ENCODE measurements around the gene AP2A2.

- TF ChIP-seq CTCF (conservative IDR thresholded peaks at IDR 0.05; ENCODE audit: low read depth, low read length) (no peak), RAD21 (IDR thresholded peaks at IDR 0.05; ENCODE audit: low read length) (no peak), POLR2A (IDR thresholded peaks at IDR 0.05; ENCODE audit: low read depth, low read length) (no peak), RFX5 (IDR thresholded peaks at IDR 0.05; ENCODE audit: low read depth, low read length) (no peak), SMC3 (IDR thresholded peaks at IDR 0.05; ENCODE audit: low read depth, low read length) (no peak), BHLHE40 (IDR thresholded peaks at IDR 0.05; ENCODE audit: low read depth, low read length) (no peak), RCOR1 (IDR thresholded peaks at IDR 0.05; ENCODE audit: insufficient replicate concordance, low read length) (no peak), MAZ (IDR thresholded peaks at IDR 0.05; ENCODE audit: borderline replicate concordance, low read depth, low read length) (no peak)
Measured at GRCh38 chr11:917426-917825, 8.2 kb upstream of the AP2A2 start.

Data from IMR-90 (cell line).